NT2/D1 (cell line): ENCODE measurements around the gene SRBD1.

Experiments used
- SUZ12 ChIP-seq: IDR thresholded peaks from 2 replicates; pipeline ENCODE4 v1.6.1; 2011; ENCODE audit not compliant: insufficient read length, insufficient read depth; ENCODE audit errors: extremely low read depth
- YY1 ChIP-seq: IDR thresholded peaks from 2 replicates; pipeline ENCODE4 v1.6.1; 2011; ENCODE audit not compliant: insufficient read length, insufficient read depth
- ZNF274 ChIP-seq: IDR thresholded peaks from 2 replicates; pipeline ENCODE4 v1.6.1; 2011; ENCODE audit warnings: mild to moderate bottlenecking, low read depth, low read length

DNA sequence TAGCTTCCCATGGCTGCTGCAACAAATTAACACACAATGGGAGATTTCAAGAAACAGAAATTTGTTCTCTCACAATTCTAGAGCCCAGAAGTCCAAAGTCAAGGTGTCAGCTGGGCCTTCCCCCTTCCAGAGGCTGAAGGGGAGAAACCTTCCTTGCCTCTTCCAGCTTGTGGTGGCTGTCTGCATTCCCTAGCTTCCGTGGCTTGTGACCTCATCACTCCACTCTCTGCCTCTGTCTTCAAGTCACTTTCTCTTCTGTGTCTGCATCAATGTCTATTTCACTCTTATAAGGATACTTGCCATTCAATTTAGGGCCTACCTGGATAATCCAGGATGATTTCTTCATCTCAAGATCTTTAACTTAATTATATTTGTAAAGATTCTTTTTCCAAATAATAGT is 16.8 kb upstream of the SRBD1 start:
- TF ChIP-seq YY1: no peak
- TF ChIP-seq ZNF274: no peak
- TF ChIP-seq SUZ12: no peak
